Measurements from ENCODE around the gene MAFG.
A peak's percentile ranks its signal among the peaks of the same experiment; 100 is the strongest.

Gene MAFG

GRCh38 chr17:81907219-81908145, 20.1 kb downstream of the MAFG start:
- DNase-seq: no peak

GRCh38 chr17:81906476-81907218, 20.9 kb downstream of the MAFG start:
- DNase-seq: no peak

- no peak for DNase-seq
Measured at GRCh38 chr17:81905993-81906392, 21.5 kb downstream of the MAFG start.

- no peak for DNase-seq
Measured at GRCh38 chr17:81905424-81905875, 22.1 kb downstream of the MAFG start.

GRCh38 chr17:81904600-81905423, 22.7 kb downstream of the MAFG start:
- DNase-seq: no peak

GRCh38 chr17:81903896-81904599, 23.5 kb downstream of the MAFG start:
- no peak for DNase-seq

- DNase-seq: no peak
Measured at GRCh38 chr17:81903415-81903831, 24.1 kb downstream of the MAFG start.

GRCh38 chr17:81902653-81903414, 24.7 kb downstream of the MAFG start:
- DNase-seq: no peak

- DNase-seq: peak; percentile 23
Measured at GRCh38 chr17:81902023-81902652, 25.4 kb downstream of the MAFG start, which contains the start of gene NPB. NPB (plus strand) TSS chr17:81902238; CDS start chr17:81902278, 40 bp downstream.

- no peak for DNase-seq
Measured at GRCh38 chr17:81901167-81902022, 26.1 kb downstream of the MAFG start.

GRCh38 chr17:81900181-81900820, 27.2 kb downstream of the MAFG start:
- DNase-seq: no peak

GRCh38 chr17:81899514-81900166, 27.9 kb downstream of the MAFG start:
- DNase-seq: no peak

GRCh38 chr17:81898885-81899284, 28.6 kb downstream of the MAFG start:
- DNase-seq: no peak

- DNase-seq: no peak
Measured at GRCh38 chr17:81898029-81898866, 29.3 kb downstream of the MAFG start.

- no peak for DNase-seq
Measured at GRCh38 chr17:81895400-81895799, 32.1 kb downstream of the MAFG start.

GRCh38 chr17:81891303-81891552, 36.3 kb downstream of the MAFG start:
- no peak for DNase-seq

- DNase-seq: no peak
Measured at GRCh38 chr17:81890447-81891302, 36.9 kb downstream of the MAFG start.
